HL-60 (cell line): ENCODE data around the gene OR6K3.

Experiments
- DNase-seq, 2 experiments: peaks; one replicate each; pipeline ENCODE4 v3.0.0-alpha.2; 2010 to 2020; ENCODE audit warnings: low read depth in 1 of 2, low spot score in 1 of 2
- H3K27ac ChIP-seq: fragments of 250-450 bp; sonication (Bioruptor Pico); replicated peaks from 2 replicates; pipeline ENCODE4 v1.5.1; 2020; ENCODE audit warnings: mild to moderate bottlenecking, moderate library complexity
- H3K27me3 ChIP-seq: fragments of 250-450 bp; sonication (Bioruptor Pico); 2 replicates; pipeline ENCODE4 v1.5.1; 2021; ENCODE audit warnings: mild to moderate bottlenecking, moderate library complexity; ENCODE audit not compliant: insufficient read depth, poor library complexity, severe bottlenecking
- H3K4me3 ChIP-seq: replicated peaks from 2 replicates; pipeline ENCODE4 v1.5.1; 2011; ENCODE audit warnings: mild to moderate bottlenecking, control low read depth, low read length; ENCODE audit not compliant: insufficient read depth
- GABPA ChIP-seq: IDR thresholded peaks from 2 replicates; pipeline ENCODE4 v1.6.1; 2012; ENCODE audit warnings: low read depth
- POLR2AphosphoS5 ChIP-seq: IDR thresholded peaks from 2 replicates; pipeline ENCODE4 v1.6.1; 2012; ENCODE audit warnings: low read depth
- SPI1 ChIP-seq: IDR thresholded peaks from 2 replicates; pipeline ENCODE4 v1.6.1; 2012; ENCODE audit warnings: low read depth, mild to moderate bottlenecking, borderline replicate concordance
- TF ChIP-seq, protein P1 (sequence below): IDR thresholded peaks from 2 replicates; pipeline ENCODE4 v1.6.1; 2012; ENCODE audit warnings: low read depth; ENCODE audit not compliant: insufficient replicate concordance
- TF ChIP-seq, protein P2 (sequence below): IDR thresholded peaks from one replicate; pipeline ENCODE4 v1.5.1; 2011; ENCODE audit warnings: low read length, control low read depth, inconsistent platforms; ENCODE audit not compliant: insufficient read depth

Gene OR6K3

DNA sequence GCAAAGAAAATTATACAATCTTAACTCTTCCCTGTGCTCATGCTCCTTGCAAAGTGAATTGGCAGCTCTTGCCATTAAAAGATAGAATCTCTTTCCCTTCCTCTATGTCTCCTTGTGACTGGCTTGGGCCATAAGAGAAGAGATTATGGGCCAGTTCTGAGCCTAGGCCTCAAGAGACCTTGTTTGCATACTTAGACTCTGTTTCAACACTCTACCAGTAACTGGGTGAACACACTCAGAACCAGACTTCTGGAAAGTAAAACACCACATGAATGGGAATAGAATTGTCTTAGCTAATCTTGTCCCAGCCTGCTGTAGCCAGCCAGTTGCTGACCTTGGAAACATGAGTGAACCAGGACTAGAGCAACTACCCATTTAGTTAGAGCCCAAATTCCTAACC is 15.3 kb upstream of the OR6K3 start:
- TF ChIP-seq POLR2AphosphoS5 (no peak), GABPA (no peak), SPI1 (no peak)
- TF ChIP-seq, protein P1, sequence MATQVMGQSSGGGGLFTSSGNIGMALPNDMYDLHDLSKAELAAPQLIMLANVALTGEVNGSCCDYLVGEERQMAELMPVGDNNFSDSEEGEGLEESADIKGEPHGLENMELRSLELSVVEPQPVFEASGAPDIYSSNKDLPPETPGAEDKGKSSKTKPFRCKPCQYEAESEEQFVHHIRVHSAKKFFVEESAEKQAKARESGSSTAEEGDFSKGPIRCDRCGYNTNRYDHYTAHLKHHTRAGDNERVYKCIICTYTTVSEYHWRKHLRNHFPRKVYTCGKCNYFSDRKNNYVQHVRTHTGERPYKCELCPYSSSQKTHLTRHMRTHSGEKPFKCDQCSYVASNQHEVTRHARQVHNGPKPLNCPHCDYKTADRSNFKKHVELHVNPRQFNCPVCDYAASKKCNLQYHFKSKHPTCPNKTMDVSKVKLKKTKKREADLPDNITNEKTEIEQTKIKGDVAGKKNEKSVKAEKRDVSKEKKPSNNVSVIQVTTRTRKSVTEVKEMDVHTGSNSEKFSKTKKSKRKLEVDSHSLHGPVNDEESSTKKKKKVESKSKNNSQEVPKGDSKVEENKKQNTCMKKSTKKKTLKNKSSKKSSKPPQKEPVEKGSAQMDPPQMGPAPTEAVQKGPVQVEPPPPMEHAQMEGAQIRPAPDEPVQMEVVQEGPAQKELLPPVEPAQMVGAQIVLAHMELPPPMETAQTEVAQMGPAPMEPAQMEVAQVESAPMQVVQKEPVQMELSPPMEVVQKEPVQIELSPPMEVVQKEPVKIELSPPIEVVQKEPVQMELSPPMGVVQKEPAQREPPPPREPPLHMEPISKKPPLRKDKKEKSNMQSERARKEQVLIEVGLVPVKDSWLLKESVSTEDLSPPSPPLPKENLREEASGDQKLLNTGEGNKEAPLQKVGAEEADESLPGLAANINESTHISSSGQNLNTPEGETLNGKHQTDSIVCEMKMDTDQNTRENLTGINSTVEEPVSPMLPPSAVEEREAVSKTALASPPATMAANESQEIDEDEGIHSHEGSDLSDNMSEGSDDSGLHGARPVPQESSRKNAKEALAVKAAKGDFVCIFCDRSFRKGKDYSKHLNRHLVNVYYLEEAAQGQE = no peak
- TF ChIP-seq, protein P2, sequence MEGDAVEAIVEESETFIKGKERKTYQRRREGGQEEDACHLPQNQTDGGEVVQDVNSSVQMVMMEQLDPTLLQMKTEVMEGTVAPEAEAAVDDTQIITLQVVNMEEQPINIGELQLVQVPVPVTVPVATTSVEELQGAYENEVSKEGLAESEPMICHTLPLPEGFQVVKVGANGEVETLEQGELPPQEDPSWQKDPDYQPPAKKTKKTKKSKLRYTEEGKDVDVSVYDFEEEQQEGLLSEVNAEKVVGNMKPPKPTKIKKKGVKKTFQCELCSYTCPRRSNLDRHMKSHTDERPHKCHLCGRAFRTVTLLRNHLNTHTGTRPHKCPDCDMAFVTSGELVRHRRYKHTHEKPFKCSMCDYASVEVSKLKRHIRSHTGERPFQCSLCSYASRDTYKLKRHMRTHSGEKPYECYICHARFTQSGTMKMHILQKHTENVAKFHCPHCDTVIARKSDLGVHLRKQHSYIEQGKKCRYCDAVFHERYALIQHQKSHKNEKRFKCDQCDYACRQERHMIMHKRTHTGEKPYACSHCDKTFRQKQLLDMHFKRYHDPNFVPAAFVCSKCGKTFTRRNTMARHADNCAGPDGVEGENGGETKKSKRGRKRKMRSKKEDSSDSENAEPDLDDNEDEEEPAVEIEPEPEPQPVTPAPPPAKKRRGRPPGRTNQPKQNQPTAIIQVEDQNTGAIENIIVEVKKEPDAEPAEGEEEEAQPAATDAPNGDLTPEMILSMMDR = no peak
- H3K4me3 ChIP-seq = no peak overlapping the region
- no peak for DNase-seq
- H3K27me3 ChIP-seq = no peaks in the 10 kb centered on the region
- H3K27ac ChIP-seq = no peak overlapping the region

DNA sequence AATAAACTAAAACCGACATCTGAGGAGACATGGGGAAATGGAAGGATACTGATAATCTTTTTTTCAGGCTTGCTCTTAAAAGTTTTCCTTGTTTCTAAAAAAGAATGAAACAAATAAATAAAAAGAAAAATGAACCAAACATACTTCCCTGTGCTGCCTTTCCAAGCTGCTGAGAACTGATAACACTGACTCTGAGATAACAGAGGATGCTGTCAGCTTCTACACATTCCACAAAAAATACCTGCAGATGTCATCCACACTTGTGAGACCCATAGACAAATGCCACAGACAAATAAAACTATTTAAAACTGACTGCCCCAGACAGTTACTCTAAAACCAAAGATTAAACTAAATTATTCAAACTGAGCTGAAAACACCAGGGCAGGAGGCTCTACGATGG is 12.0 kb upstream of the OR6K3 start:
- no peak overlapping the region for H3K4me3 ChIP-seq
- DNase-seq = no peak
- no peaks in the 10 kb centered on the region for H3K27me3 ChIP-seq
- no peak overlapping the region for H3K27ac ChIP-seq
- TF ChIP-seq, protein P2 = no peak
- TF ChIP-seq POLR2AphosphoS5 = no peak

DNA sequence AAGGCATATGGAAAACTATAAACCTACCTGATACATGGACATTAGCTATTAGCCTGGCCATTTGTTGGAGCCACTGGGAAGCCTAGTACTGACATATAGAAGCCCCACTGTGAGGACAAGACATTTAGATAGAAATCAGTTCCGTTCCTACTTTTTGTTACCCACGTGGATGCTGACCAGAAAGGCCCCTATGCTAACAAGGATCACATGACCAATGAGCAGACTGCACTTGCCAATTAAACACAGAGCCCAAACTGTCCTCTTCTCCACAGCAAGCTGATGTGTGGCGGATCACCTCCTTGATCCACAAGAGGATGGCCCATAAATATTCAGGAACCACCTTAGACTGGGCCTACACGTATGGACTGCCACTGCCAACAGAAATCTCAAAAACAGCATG is 11.2 kb upstream of the OR6K3 start:
- DNase-seq = no peak
- TF ChIP-seq POLR2AphosphoS5 = no peak
- TF ChIP-seq, protein P2 = no peak
- TF ChIP-seq GABPA = no peak
- TF ChIP-seq, protein P1 = no peak
- TF ChIP-seq SPI1 = no peak
- Histone ChIP-seq H3K4me3 (no peak overlapping the region), H3K27ac (no peak overlapping the region), H3K27me3 (no peaks in the 10 kb centered on the region)

DNA sequence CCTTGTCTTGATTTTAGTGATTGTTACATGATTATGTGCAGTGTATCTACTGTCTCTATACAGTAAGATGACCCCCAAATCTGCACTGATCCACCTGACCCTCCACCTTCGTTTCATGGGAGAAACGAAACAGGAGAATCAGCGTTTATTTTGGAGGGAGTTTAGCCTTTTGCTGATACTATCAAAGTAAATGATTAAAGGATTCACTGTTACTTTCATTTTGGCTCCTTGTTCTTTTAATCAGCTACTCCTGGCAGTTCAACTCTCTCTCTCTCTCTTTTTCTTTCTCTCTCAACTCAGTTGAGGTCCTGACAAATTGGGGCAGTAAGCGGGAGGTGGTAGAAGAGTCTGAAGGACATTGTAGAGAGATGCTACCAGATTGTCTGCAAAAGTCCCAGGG is 9.9 kb upstream of the OR6K3 start:
- DNase-seq = no peak
- no peak overlapping the region for H3K27ac ChIP-seq
- H3K27me3 ChIP-seq = no peaks in the 10 kb centered on the region
- TF ChIP-seq, protein P1 = no peak
- TF ChIP-seq POLR2AphosphoS5 (no peak), GABPA (no peak), SPI1 (no peak)
- TF ChIP-seq, protein P2 = no peak
- H3K4me3 ChIP-seq = no peak overlapping the region
